ENCODE data around the gene SLC8B1. TPM values are rescaled to one million over a fixed set of nuclear protein-coding genes. Genes with fewer than 3 reads are reported as not detected.

Gene SLC8B1
- total RNA-seq, 1 donor from 2014 or later: 28.5 TPM

DNA sequence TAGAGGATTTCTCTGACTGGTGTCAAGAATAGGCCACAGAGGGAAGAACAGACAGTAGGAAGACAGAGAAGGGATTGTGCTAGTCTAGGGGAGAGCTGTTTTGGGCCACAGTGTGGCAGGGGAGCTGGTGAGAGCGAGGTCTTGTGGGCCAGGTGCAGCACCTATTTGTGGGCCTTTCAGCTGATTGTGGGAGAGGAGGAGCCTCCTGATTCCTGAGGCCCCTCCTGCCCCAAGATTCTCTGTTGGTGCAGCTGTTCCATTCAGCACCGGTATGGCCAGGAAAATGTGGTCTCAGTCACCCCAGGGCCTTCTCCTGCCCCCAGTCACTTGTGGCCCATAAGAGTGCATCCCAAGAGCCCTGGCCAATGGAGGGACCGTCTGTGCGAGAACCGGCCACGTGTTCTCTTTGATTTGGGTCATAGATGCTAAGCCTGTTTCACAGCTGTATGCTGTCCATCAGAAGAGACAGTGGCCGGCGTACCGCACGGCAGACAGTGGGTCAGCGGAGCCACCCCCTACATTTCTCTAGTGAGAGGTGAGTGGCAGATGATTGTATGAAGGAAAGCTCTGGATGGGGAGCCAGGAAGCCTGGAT is 86.0 kb downstream of the SLC8B1 start:
- DNase-seq (ENCODE audit: low spot score): no peak

Small RNA genes lying within 50 kb of the gene (microRNA-seq; reads per million reads assigned to microRNA genes)
- not detected for gene MIR6762 (ENCODE audit: borderline number of aligned reads)

Other genes starting within 250 kb of the SLC8B1 start
- not detected for gene RASAL1, start 199.3 kb downstream of the SLC8B1 start, total RNA-seq
- gene CFAP73, start 185.4 kb downstream of the SLC8B1 start, total RNA-seq: not detected
- 46.3 TPM for gene DDX54, start 149.6 kb downstream of the SLC8B1 start, total RNA-seq
- gene RITA1, start 149.4 kb downstream of the SLC8B1 start, total RNA-seq: 9.9 TPM
- gene TPCN1, start 113.6 kb downstream of the SLC8B1 start, total RNA-seq: 37.1 TPM
- 62.9 TPM for gene PLBD2, start 23.5 kb upstream of the SLC8B1 start, total RNA-seq
- 4.3 TPM for gene SDS, start 68.8 kb upstream of the SLC8B1 start, total RNA-seq
- 5.7 TPM for gene SDSL, start 87.3 kb upstream of the SLC8B1 start, total RNA-seq
- gene LHX5, start 136.8 kb upstream of the SLC8B1 start, total RNA-seq: not detected

Measured in mesenteric fat pad (tissue), 1 donor.